ENCODE measurements around the gene RASL10A. TPM values are rescaled to one million over a fixed set of nuclear protein-coding genes. Genes with fewer than 3 reads are reported as not detected.

RASL10A gene
- total and polyA plus RNA-seq, 10 donors: 0.54 to 6.1 (median 2.3) TPM

DNA sequence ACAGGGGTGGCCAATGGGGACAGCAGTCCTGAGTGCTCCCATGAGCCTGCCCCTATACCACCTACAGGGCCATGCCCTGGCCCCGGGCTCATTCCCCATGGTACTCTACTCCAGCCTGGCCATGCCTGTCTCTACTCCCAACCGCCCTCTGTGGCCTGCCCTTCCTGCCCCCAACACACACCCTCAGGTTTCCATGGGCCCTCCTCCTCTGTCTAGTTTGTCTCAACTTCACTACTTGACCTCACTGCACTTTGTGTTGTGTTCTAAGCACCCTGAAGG lies 26.3 kb upstream of the RASL10A start:
- intact Hi-C loops (cut with DNase I; ENCODE audit: low total_unique reads): no loop called here
- no peak overlapping the region for H3K27ac ChIP-seq
- no peak for TF ChIP-seq POLR2A (IDR thresholded peaks at IDR 0.05)
- no peak for TF ChIP-seq CTCF (IDR thresholded peaks at IDR 0.05 in 8 of 11, conservative IDR thresholded peaks at IDR 0.05 in 3 of 11)
- TF ChIP-seq POLR2AphosphoS5 (IDR thresholded peaks at IDR 0.05): no peak
- no peaks in the 10 kb centered on the region for H3K9me3 ChIP-seq
- peaks cover 0 to 9% (median under 1%) of the 10 kb centered on the region in 6 donors for H3K4me1 ChIP-seq
- H3K4me3 ChIP-seq: no peak overlapping the region
- DNase-seq: no peak
- 85 to 97% (median 91%) methylated on average over 2 of the region's 2 CpGs for WGBS, 5 donors
- H3K27me3 ChIP-seq (replicated peaks in 1 of 7): no peaks in the 10 kb centered on the region
- peaks cover 0 to 100% (median 97%) of the 10 kb centered on the region in 6 donors for H3K36me3 ChIP-seq

GRCh38 chr22:29341056-29341848 lies 25.8 kb upstream of the RASL10A start:
- Histone ChIP-seq H3K27ac (no peak overlapping the region), H3K4me1 (peaks cover 0 to 11% (median 2%) of the 10 kb centered on the region in 6 donors), H3K4me3 (no peak overlapping the region), H3K9me3 (no peaks in the 10 kb centered on the region), H3K27me3 (replicated peaks in 1 of 7) (no peaks in the 10 kb centered on the region), H3K36me3 (peaks cover 0 to 100% (median 97%) of the 10 kb centered on the region in 6 donors)
- TF ChIP-seq POLR2AphosphoS5 (IDR thresholded peaks at IDR 0.05) (peak in 2 of 3 donors; percentile 18 to 52), POLR2A (IDR thresholded peaks at IDR 0.05) (no peak)
- no peak for DNase-seq
- 96 to 98% (median 96%) methylated on average over 8 to 25 of the region's 25 CpGs for WGBS, 5 donors
- intact Hi-C loops (cut with DNase I; ENCODE audit: low total_unique reads): no loop called here

GRCh38 chr22:29340566-29340965 lies 25.1 kb upstream of the RASL10A start:
- no peaks in the 10 kb centered on the region for H3K27me3 ChIP-seq (replicated peaks in 1 of 7)
- no peak for DNase-seq
- H3K9me3 ChIP-seq: no peaks in the 10 kb centered on the region
- H3K27ac ChIP-seq: no peak overlapping the region
- WGBS, 5 donors: 91 to 100% (median 94%) methylated on average over 5 to 8 of the region's 8 CpGs
- peaks cover 0 to 100% (median 97%) of the 10 kb centered on the region in 6 donors for H3K36me3 ChIP-seq
- peaks cover 0 to 11% (median 2%) of the 10 kb centered on the region in 6 donors for H3K4me1 ChIP-seq
- intact Hi-C loops (cut with DNase I; ENCODE audit: low total_unique reads): no loop called here
- peak in 1 of 3 donors; percentile 36 for TF ChIP-seq POLR2AphosphoS5 (IDR thresholded peaks at IDR 0.05)
- no peak for TF ChIP-seq CTCF (IDR thresholded peaks at IDR 0.05 in 8 of 11, conservative IDR thresholded peaks at IDR 0.05 in 3 of 11)
- H3K4me3 ChIP-seq: no peak overlapping the region

GRCh38 chr22:29339381-29340235 lies 24.1 kb upstream of the RASL10A start:
- DNase-seq: no peak
- Histone ChIP-seq H3K4me3 (no peak overlapping the region), H3K4me1 (peaks cover 0 to 11% (median 2%) of the 10 kb centered on the region in 6 donors), H3K27ac (no peak overlapping the region), H3K36me3 (peaks cover 0 to 100% (median 100%) of the 10 kb centered on the region in 6 donors), H3K27me3 (replicated peaks in 1 of 7) (no peaks in the 10 kb centered on the region), H3K9me3 (no peaks in the 10 kb centered on the region)
- intact Hi-C loops (cut with DNase I; ENCODE audit: low total_unique reads): no loop called here
- WGBS, 5 donors: 91 to 95% (median 93%) methylated on average over 22 to 23 of the region's 23 CpGs
- no peak for TF ChIP-seq CTCF (IDR thresholded peaks at IDR 0.05 in 8 of 11, conservative IDR thresholded peaks at IDR 0.05 in 3 of 11)
- TF ChIP-seq POLR2AphosphoS5 (IDR thresholded peaks at IDR 0.05): peak in 1 of 3 donors; percentile 26
- no peak for TF ChIP-seq POLR2A (IDR thresholded peaks at IDR 0.05)

Data from spleen (tissue), 11 donors.